Measurements from ENCODE around the gene ZDHHC6.

- TF ChIP-seq POLR2A (IDR thresholded peaks at IDR 0.05) (no peak), CTCF (IDR thresholded peaks at IDR 0.05) (no peak)
Measured at GRCh38 chr10:112467541-112468075, 20.9 kb upstream of the ZDHHC6 start.

All from vagina (tissue), 2 donors.